Endothelial cell of umbilical vein (primary cell): ENCODE measurements around the gene NUP43. TPM values are rescaled to one million over a fixed set of nuclear protein-coding genes. Genes with fewer than 3 reads are reported as not detected.

Experiments used
- BruUV-seq: library from RNA; stranded (reverse); fragments of 400-500 nt; replicated peaks from 2 replicates; lab custom pipeline; 2021; lab: Mats Ljungman, UMichigan
- CTCF ChIA-PET: fragments of 300-600, 350-600 bp; sonication (Branson Sonifier 250); formaldehyde crosslinking; loops from one replicate; lab custom pipeline; 2021; ENCODE audit warnings: antibody characterized with exemption, inconsistent platforms; lab: Charles Lee
- POLR2A ChIA-PET: fragments of 300-600, 350-600 bp; sonication (Branson Sonifier 250); formaldehyde crosslinking; loops from one replicate; lab custom pipeline; 2021; ENCODE audit warnings: antibody characterized with exemption, inconsistent platforms; lab: Charles Lee
- DNase-seq: peaks from one replicate; pipeline ENCODE4 v3.0.0-alpha.2; 2011; ENCODE audit warnings: low read depth, low spot score
- FAIRE-seq: peaks from 2 replicates; lab custom pipeline; 2011; peaks lifted over from hg19 to GRCh38; lab: Jason Lieb, UNC
- H2AFZ ChIP-seq: 2 replicates; pipeline ENCODE4 v1.6.0; 2012; ENCODE audit warnings: low read depth, low read length, control low read depth, inconsistent platforms
- H3K27ac ChIP-seq: 2 replicates; pipeline ENCODE4 v1.5.1; 2011; ENCODE audit warnings: low read depth, mild to moderate bottlenecking, control low read depth, low read length, moderate library complexity; ENCODE audit not compliant: insufficient read depth
- H3K27me3 ChIP-seq, 2 experiments: 2 replicates each; pipeline versions ENCODE4 v1.6.0 to v1.6.1; 2011; ENCODE audit warnings: low read length in 2 of 2, mixed read lengths in 1 of 2; ENCODE audit not compliant: control insufficient read depth in 2 of 2, insufficient read depth in 2 of 2
- H3K36me3 ChIP-seq, 2 experiments: 2 replicates in 1 of 2; 3 replicates in 1 of 2; pipeline ENCODE4 v1.5.1; 2011; ENCODE audit warnings: low read length in 2 of 2, mild to moderate bottlenecking in 1 of 2, moderate library complexity in 1 of 2; ENCODE audit not compliant: control insufficient read depth in 2 of 2, insufficient read depth in 2 of 2; ENCODE audit errors: extremely low read depth in 1 of 2
- H3K4me1 ChIP-seq: 3 replicates; pipeline ENCODE4 v1.5.1; 2011; ENCODE audit warnings: mild to moderate bottlenecking, low read length; ENCODE audit not compliant: control insufficient read depth, insufficient read depth; ENCODE audit errors: extremely low read depth
- H3K4me2 ChIP-seq: 2 replicates; pipeline ENCODE4 v1.6.1; 2011; ENCODE audit warnings: low read length, control low read depth, mixed read lengths; ENCODE audit not compliant: insufficient read depth
- H3K4me3 ChIP-seq, 3 experiments: fragments of 200-600 bp in 1 of 3; sonication (generic), shearing (Covaris generic) in 1 of 3; replicated peaks in 1 of 3; 2 replicates each; pipeline ENCODE4 v1.5.1; 2011 to 2016; ENCODE audit warnings: control low read depth in 3 of 3, low read length in 3 of 3, mild to moderate bottlenecking in 2 of 3, inconsistent platforms in 1 of 3, low read depth in 1 of 3, moderate library complexity in 1 of 3; ENCODE audit not compliant: insufficient read depth in 1 of 3
- H3K79me2 ChIP-seq: 2 replicates; pipeline ENCODE4 v1.6.0; 2012; ENCODE audit warnings: low read length, inconsistent platforms; ENCODE audit not compliant: control insufficient read depth, insufficient read depth
- H3K9ac ChIP-seq: replicated peaks from 2 replicates; pipeline ENCODE3; 2011; ENCODE audit warnings: low read length, control low read depth; ENCODE audit not compliant: insufficient read depth; ENCODE audit errors: extremely low read depth
- H3K9me1 ChIP-seq: replicated peaks from 3 replicates; pipeline ENCODE4 v1.6.0; 2011; ENCODE audit warnings: mild to moderate bottlenecking, low read length; ENCODE audit not compliant: control insufficient read depth, insufficient read depth; ENCODE audit errors: extremely low read depth
- H3K9me3 ChIP-seq: replicated peaks from 2 replicates; pipeline ENCODE4 v1.5.1; 2012; ENCODE audit warnings: low read length, inconsistent platforms; ENCODE audit not compliant: control insufficient read depth, insufficient read depth
- H4K20me1 ChIP-seq: replicated peaks from 2 replicates; pipeline ENCODE3; 2011; ENCODE audit warnings: mild to moderate bottlenecking, low read length; ENCODE audit not compliant: control insufficient read depth, insufficient read depth; ENCODE audit errors: extremely low read depth
- CTCF ChIP-seq, 2 donors: IDR thresholded peaks; 1 replicate in 1 of 2; 2 replicates in 1 of 2; pipeline ENCODE4 v1.5.1; 2011; ENCODE audit warnings: low read length in 2 of 2, mild to moderate bottlenecking in 2 of 2, moderate library complexity in 2 of 2, control low read depth in 1 of 2, inconsistent platforms in 1 of 2, low read depth in 1 of 2; ENCODE audit not compliant: insufficient read depth in 1 of 2; ENCODE audit errors: extremely low read depth in 1 of 2
- EZH2 ChIP-seq: IDR thresholded peaks from 2 replicates; pipeline ENCODE4 v1.6.1; 2012; ENCODE audit warnings: borderline replicate concordance, low read depth, mild to moderate bottlenecking, moderate library complexity, low read length, inconsistent platforms; ENCODE audit not compliant: severe bottlenecking
- FOS ChIP-seq: IDR thresholded peaks from 2 replicates; pipeline ENCODE4 v1.6.1; 2011; ENCODE audit warnings: mild to moderate bottlenecking, low read length, moderate library complexity, borderline replicate concordance; ENCODE audit not compliant: insufficient read depth
- GATA2 ChIP-seq: IDR thresholded peaks from 2 replicates; pipeline ENCODE4 v1.7.0; 2011; ENCODE audit warnings: low read depth, mild to moderate bottlenecking, moderate library complexity, mixed read lengths, low read length; ENCODE audit not compliant: insufficient read length, insufficient read depth
- JUN ChIP-seq: IDR thresholded peaks from 2 replicates; pipeline ENCODE4 v1.6.1; 2011; ENCODE audit warnings: borderline replicate concordance, low read depth; ENCODE audit not compliant: insufficient read length, insufficient read depth
- MAX ChIP-seq: IDR thresholded peaks from 2 replicates; pipeline ENCODE4 v1.6.1; 2011; ENCODE audit not compliant: insufficient read depth, insufficient read length
- MYC ChIP-seq: IDR thresholded peaks from one replicate; pipeline ENCODE4 v1.6.1; 2011; ENCODE audit warnings: mild to moderate bottlenecking, low read depth, low read length
- POLR2A ChIP-seq: IDR thresholded peaks from 2 replicates; pipeline ENCODE4 v1.6.1; 2012; ENCODE audit warnings: low read depth, mild to moderate bottlenecking, control low read depth, low read length
- POLR2AphosphoS5 ChIP-seq: IDR thresholded peaks from 2 replicates; pipeline ENCODE4 v1.6.1; 2012; ENCODE audit warnings: low read depth, mild to moderate bottlenecking, control low read depth, low read length, moderate library complexity; ENCODE audit not compliant: insufficient read depth
- dilution Hi-C: fragments of 300-500 bp; cut with MboI; formaldehyde crosslinking; loops from one replicate; pipeline ENCODE4 v1.15.0; 2019; ENCODE audit warnings: low sequenced_read_pairs; ENCODE audit not compliant: extremely low pct_ligation_motif_present
- intact Hi-C: fragments of 100-400 bp; cut with micrococcal nuclease; formaldehyde crosslinking; loops from one replicate; pipeline ENCODE4 v1.10.0; 2022
- polyA plus RNA-seq, 4 experiments: library from polyadenylated mRNA; depleted of rRNA in 3 of 4; stranded (reverse) in 3 of 4; unstranded in 1 of 4; fragments of >200 nt; gene quantifications; 2 replicates each; pipeline versions ENCODE4 v1.2.1 to v1.2.3, GENCODE V29; 2011 to 2012; ENCODE audit warnings: missing spikeins in 1 of 4
- total RNA-seq: library from RNA; stranded (reverse); gene quantifications from 2 replicates; pipeline ENCODE4 v1.2.3, GENCODE V29; 2021

The NUP43 gene
- total and polyA plus RNA-seq, 2 donors (not counting 3 experiments of a cell fraction or from before 2014, with no cell fraction given) = 14.9 to 49.0 TPM

DNA sequence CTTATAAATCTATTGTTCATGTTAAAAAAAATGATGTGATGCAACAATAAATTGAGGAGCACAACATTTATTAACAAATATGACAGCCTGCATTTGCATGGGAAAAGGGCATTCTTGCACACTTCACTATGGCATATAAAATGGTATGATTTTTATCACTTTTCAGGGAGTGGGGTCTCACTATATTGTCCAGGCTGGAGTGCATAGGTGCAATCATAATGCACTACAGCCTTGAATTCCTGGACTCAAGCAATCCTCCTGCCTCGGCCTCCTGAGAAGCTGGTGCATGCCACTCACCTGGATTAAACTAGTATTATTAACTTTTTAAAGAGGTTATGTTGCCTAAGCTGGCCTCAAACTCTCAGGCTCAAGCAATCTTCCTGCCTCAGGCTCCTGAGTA, 11.4 kb downstream of the NUP43 start:
- H3K79me2 ChIP-seq = no peaks in the 10 kb centered on the region
- peaks cover 2 to 18% of the 10 kb centered on the region in 2 experiments for H3K36me3 ChIP-seq
- no TSS peak for BruUV-seq
- no peak overlapping the region for H3K27ac ChIP-seq
- TF ChIP-seq FOS = no peak
- TF ChIP-seq GATA2 = no peak
- no peak for TF ChIP-seq MAX
- TF ChIP-seq JUN = no peak
- TF ChIP-seq MYC = no peak
- TF ChIP-seq POLR2AphosphoS5 = no peak
- TF ChIP-seq EZH2 = no peak
- TF ChIP-seq POLR2A = no peak
- TF ChIP-seq CTCF (IDR thresholded peaks at IDR 0.05; ENCODE audit: extremely low read depth in 1 of 2, insufficient read depth in 1 of 2, low read depth in 1 of 2, low read length in 2 of 2) = no peak
- no peak overlapping the region for H2AFZ ChIP-seq
- intact Hi-C loops = no loop called here
- DNase-seq = no peak
- no peaks in the 10 kb centered on the region for H4K20me1 ChIP-seq
- no peak overlapping the region for H3K4me3 ChIP-seq
- no peaks in the 10 kb centered on the region for H3K4me1 ChIP-seq
- H3K27me3 ChIP-seq = no peaks in the 10 kb centered on the region
- ChIA-PET POLR2A (no interaction called here), CTCF (interaction anchor here (1.6 kb wide), 1 partner anchor 11 kb away, joined by 3 read pairs; no protein-coding TSS in a partner anchor)
- no peak overlapping the region for H3K4me2 ChIP-seq
- dilution Hi-C loops = no loop called here
- no peaks in the 10 kb centered on the region for H3K9me3 ChIP-seq
- H3K9me1 ChIP-seq = no peaks in the 10 kb centered on the region
- no peak overlapping the region for H3K9ac ChIP-seq
- no peak for FAIRE-seq
